ENCODE measurements around the gene PCSK6.

GRCh38 chr15:101401286-101401685 lies 88.2 kb downstream of the PCSK6 start:
- TF ChIP-seq SUZ12 (IDR thresholded peaks at IDR 0.05) (no peak), FOXM1 (IDR thresholded peaks at IDR 0.05; ENCODE audit: borderline replicate concordance) (no peak), ZNF384 (IDR thresholded peaks at IDR 0.05) (no peak), SP1 (IDR thresholded peaks at IDR 0.05) (no peak), BHLHE40 (IDR thresholded peaks at IDR 0.05; ENCODE audit: borderline replicate concordance) (no peak), ELF4 (IDR thresholded peaks at IDR 0.05) (no peak), FOXK2 (IDR thresholded peaks at IDR 0.05) (no peak), ARNT (IDR thresholded peaks at IDR 0.05) (no peak), TARDBP (IDR thresholded peaks at IDR 0.05) (no peak), HDGF (IDR thresholded peaks at IDR 0.05; ENCODE audit: borderline replicate concordance) (no peak), L3MBTL2 (conservative IDR thresholded peaks at IDR 0.05) (no peak)
